G401 (cell line): ENCODE results near the gene SLC22A6. TPM values are rescaled to one million over a fixed set of nuclear protein-coding genes. Genes with fewer than 3 reads are reported as not detected.
"Not testable (repeated sequence)": the region's sequence is repeated elsewhere in the genome, so short reads cannot be mapped to it uniquely, and the experiment has no call there.

Source experiments
- DNase-seq: peaks from one replicate; pipeline ENCODE4 v3.0.0-alpha.2; 2015; ENCODE audit warnings: low spot score
- in situ Hi-C: cut with HindIII; loops from 2 replicates; pipeline ENCODE4 v1.10.0; 2016; ENCODE audit warnings: low sequenced_read_pairs, mixed read lengths
- total RNA-seq: library from RNA; depleted of rRNA; stranded (reverse); fragments of >200 nt; shearing (Covaris generic); gene quantifications from 2 replicates; pipeline ENCODE4 v1.2.3, GENCODE V29; 2014; rRNA removed

The SLC22A6 gene
- total RNA-seq, 1 experiment from 2014 or later: not detected

- in situ Hi-C loops, DNase-seq: not testable (repeated sequence)
These were observed 47.2 kb downstream of the SLC22A6 start for GRCh38 chr11:62937528-62937927.

GRCh38 chr11:62934496-62934785, 50.3 kb downstream of the SLC22A6 start:
- no peak for DNase-seq
- in situ Hi-C loops: no loop called here

GRCh38 chr11:62933750-62934495, 50.8 kb downstream of the SLC22A6 start:
- DNase-seq: no peak
- in situ Hi-C loops: no loop called here

GRCh38 chr11:62933285-62933684, 51.5 kb downstream of the SLC22A6 start:
- in situ Hi-C loops: no loop called here
- DNase-seq: no peak

GRCh38 chr11:62931499-62932278, 53.1 kb downstream of the SLC22A6 start:
- in situ Hi-C loops: no loop called here
- DNase-seq: no peak

- in situ Hi-C loops: no loop called here
- DNase-seq: no peak
These were observed 54.1 kb downstream of the SLC22A6 start for GRCh38 chr11:62930666-62931065.

- DNase-seq: no peak
These were observed 54.6 kb downstream of the SLC22A6 start for GRCh38 chr11:62930157-62930556.

GRCh38 chr11:62928011-62928410, 56.8 kb downstream of the SLC22A6 start:
- no peak for DNase-seq
- in situ Hi-C loops: no loop called here

More at GRCh38 chr11:62930157-62930556, 54.6 kb downstream of the SLC22A6 start:
- in situ Hi-C loops: no loop called here

- no peak for DNase-seq
- in situ Hi-C loops: no loop called here
These were observed 57.9 kb downstream of the SLC22A6 start for GRCh38 chr11:62926680-62927455.

Other genes with a start within 250 kb of the SLC22A6 start
- 10.6 and 14.1 TPM in 2 replicates for gene ZBTB3, start 230.8 kb downstream of the SLC22A6 start, total RNA-seq
- 96.3 and 110 TPM in 2 replicates for gene POLR2G, start 223.4 kb downstream of the SLC22A6 start, total RNA-seq
- 38.3 and 55.0 TPM in 2 replicates for gene TAF6L, start 213.6 kb downstream of the SLC22A6 start, total RNA-seq
- gene TMEM179B, start 197.6 kb downstream of the SLC22A6 start, total RNA-seq: 33.6 and 103 TPM in 2 replicates
- gene TMEM223, start 193.0 kb downstream of the SLC22A6 start, total RNA-seq: 52.9 and 55.5 TPM in 2 replicates
- gene NXF1, start 179.5 kb downstream of the SLC22A6 start, total RNA-seq: 10.2 and 23.3 TPM in 2 replicates
- 40.9 and 49.0 TPM in 2 replicates for gene STX5, start 152.9 kb downstream of the SLC22A6 start, total RNA-seq
- not detected in 2 replicates for gene TEX54, start 152.1 kb downstream of the SLC22A6 start, total RNA-seq
- gene WDR74, start 145.4 kb downstream of the SLC22A6 start, total RNA-seq: 103 and 110 TPM in 2 replicates
- 225 and 239 TPM in 2 replicates for gene SLC3A2, start 104.1 kb downstream of the SLC22A6 start, total RNA-seq
- gene CHRM1, start 63.6 kb downstream of the SLC22A6 start, total RNA-seq: not detected in 2 replicates
- not detected in 2 replicates for gene SLC22A8, start 30.9 kb upstream of the SLC22A6 start, total RNA-seq
- gene SLC22A24, start 159.3 kb upstream of the SLC22A6 start, total RNA-seq: not detected in 2 replicates